GM18951 (cell line): ENCODE data around the gene LRRC4C.

Experiments used
- POLR2A ChIP-seq: IDR thresholded peaks from 4 replicates; pipeline ENCODE4 v1.6.1; 2011; ENCODE audit warnings: mild to moderate bottlenecking; ENCODE audit not compliant: insufficient read length, insufficient read depth; ENCODE audit errors: extremely low read depth
- in situ Hi-C: fragments of 300-500 bp; cut with MboI; formaldehyde crosslinking; loops from one replicate; pipeline ENCODE4 v1.12.0; 2022; ENCODE audit warnings: low sequenced_read_pairs, mixed read lengths, inconsistent platforms; ENCODE audit not compliant: unreplicated experiment

Gene LRRC4C

DNA sequence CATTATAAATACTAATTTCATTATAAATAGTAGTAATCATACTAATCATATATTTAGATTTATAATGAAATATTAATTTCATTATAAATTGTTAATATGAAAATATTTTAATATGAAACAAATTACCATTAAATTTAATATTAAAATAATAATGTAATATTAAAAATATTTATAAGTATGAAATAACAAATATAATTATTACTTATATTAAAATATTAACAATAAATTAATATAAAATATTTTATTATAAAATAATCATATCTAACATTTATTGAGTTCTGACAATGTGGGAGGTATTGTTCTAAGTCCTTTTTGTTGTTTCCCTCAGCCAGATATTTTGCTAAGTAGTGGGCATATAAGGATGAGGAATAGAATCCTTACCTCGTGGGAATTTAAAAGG lies 1341.4 kb downstream of the LRRC4C start:
- TF ChIP-seq POLR2A = no peak
- in situ Hi-C loops = no loop called here

DNA sequence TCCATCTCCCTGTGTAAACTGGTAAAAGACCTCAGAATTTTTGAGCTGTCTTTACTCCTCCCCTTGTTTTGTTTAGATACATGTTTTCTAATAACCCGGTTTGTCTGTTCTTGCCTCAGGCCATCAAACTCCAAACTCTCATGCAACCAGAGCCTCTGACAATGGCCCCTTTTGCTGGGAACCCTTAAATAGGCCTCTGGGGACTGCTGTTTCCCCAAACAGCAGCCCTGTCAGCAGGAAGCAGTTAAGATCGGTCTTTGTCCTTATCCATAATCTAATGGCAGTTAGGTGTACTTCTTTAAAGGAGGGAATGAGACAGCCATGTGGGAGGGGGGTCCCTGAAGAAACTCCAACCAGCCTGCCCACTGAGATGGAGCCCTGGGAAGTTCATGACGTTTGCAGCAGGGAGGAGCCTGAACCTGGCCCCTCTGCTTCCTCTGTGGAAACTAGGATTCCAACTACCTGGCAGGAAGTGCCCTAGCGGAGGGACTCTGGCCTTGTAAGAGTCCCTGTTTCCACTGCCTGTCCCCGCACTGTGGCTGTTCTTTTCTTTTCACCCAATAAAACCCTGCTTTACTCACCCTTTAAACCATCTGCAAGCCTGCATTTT lies 1354.4 kb downstream of the LRRC4C start:
- no peak for TF ChIP-seq POLR2A
- in situ Hi-C loops = no loop called here

DNA sequence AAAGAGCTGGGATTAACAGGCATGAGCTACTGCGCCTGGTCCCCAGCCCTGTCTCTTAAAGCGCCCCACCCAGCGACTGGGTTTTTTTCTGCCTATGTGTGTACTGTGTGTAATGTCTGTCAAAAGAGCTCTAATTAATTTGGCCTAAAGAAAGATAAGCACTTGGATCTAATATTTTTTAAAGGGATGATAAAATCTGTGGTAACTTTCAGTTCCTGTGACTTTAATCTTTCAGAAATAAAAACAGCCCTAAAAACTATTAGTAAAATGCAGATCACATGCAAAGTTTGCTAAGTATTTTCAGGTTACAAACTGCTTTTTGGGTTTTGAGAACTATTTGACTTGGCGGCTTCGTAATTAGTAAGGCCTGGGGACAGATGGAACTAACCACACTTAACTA lies 1358.7 kb downstream of the LRRC4C start:
- in situ Hi-C loops = no loop called here
- no peak for TF ChIP-seq POLR2A

DNA sequence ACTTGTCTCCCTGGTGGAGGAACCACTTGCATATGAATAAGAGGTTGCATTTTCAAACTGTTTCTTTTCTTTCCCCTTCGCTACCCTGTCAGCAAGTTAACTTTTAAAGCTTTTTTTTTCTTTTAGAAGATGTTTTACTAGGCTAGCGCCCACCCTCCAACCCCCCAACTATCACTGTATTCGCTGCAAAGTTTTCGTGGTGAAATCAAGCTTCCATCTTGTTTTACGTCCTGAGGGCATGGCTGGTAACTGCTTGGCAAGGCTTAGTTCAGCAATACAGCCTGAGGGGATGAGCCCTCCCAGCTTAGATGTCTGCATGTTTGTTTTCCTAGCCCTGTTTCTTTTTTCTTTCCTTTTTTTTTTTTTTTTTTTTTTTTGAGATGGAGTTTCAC lies 1359.3 kb downstream of the LRRC4C start:
- in situ Hi-C loops = no loop called here
- no peak for TF ChIP-seq POLR2A

DNA sequence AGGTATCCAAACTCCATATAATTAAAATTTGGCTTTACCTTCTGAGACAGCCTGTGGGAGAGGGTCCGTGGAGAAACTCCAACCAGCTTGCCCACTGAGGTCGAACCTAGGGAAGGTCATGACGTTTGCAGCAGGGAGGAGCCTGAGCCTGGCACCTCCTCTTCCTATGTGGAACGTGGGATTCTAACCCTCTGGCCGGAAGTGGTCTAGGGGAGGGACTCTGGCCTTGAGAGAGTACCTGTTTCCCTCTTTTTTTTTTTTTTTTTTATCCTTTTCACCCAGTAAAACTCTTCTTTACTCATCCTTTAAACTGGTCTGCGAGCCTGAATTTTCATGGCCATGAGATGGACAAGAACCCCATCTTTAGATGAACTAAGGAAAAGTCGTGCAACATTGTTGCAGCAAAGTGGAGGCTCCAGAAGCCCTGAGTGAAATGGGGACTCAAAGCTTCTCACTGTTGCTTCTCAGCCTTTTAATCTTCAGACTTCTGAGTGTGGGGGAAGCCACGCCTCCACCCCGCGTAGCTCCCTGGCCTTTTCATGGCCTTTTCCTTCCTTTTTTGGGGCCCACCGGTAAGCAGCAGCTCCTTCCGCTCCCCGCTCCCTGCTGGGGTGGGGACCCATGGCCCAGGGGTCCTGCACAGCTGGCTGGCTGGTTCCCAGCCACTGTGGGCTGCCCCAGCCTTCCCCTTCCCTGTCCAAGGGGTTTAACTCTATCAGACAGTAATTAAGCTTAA lies 1359.9 kb downstream of the LRRC4C start:
- in situ Hi-C loops = no loop called here
- no peak for TF ChIP-seq POLR2A

DNA sequence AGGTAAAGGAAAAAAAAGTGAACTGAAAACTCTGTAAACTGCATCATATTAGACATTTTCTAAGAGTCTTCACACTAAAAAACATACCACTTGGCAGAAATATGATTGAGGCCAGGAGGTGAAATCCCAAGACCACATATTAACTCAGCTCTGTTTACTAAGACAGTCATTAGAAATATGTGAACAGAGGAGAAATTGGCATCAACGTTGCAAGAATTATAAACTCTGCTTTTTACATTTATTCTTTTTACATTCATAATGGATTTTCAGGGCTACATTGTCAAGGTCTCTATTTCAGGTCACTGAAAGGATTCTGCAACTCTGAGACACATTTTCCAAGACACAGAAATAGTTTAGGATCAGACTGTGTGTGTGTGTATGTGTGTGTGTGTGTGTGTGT lies 1364.0 kb downstream of the LRRC4C start:
- no peak for TF ChIP-seq POLR2A
- in situ Hi-C loops = no loop called here

DNA sequence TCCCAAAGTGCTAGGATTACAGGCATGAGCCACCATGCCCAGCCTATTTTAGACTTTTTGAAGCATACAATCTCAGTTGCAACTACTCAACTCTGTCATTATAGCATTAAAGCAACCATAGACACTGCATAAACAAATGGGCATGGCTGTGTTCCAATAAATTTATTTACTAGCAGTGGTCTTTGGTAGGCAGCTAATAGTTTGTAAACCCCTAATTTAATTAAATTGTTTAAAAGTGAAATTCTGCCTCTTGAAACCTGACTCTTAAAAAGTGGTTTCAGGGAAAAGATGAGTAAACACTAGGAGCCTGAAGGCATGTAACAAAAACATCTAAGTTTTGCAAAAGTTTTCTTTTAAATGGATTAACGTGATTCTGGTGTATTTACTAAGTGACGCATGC lies 1364.5 kb downstream of the LRRC4C start:
- in situ Hi-C loops = no loop called here
- no peak for TF ChIP-seq POLR2A

DNA sequence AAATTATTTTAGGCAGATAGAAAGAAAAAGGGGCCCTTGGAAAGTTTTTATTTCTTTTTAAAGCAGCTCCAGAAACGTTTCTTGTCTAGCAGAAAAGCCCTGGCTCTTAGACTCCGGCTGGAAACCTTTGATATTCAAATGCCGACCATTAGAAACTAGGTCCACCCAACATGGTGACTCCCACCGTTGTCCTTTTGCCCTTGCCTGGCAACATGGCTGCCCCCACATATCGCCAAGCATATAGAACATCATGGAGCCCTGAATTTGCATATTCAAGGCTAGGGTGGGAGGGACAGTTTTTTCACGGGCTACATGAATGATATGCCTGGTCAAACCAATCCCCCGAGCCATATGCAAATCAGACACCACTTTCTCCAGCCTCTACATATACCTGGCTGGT lies 1379.0 kb downstream of the LRRC4C start:
- no peak for TF ChIP-seq POLR2A
- in situ Hi-C loops = no loop called here
